Naive thymus-derived CD4-positive, alpha-beta T cell (primary cell): ENCODE data around the gene CREB5. TPM values are rescaled to one million over a fixed set of nuclear protein-coding genes. Genes with fewer than 3 reads are reported as not detected.

Source experiments
- ATAC-seq: fragments of 150-1000 bp; cut with Tn5 transposase; 2 replicates; pipeline ENCODE4 v1.10.0; 2021; ENCODE audit warnings: mild to moderate bottlenecking, moderate library complexity
- CTCF ChIA-PET: fragments of 350-600 bp; sonication (Branson Sonifier 250); formaldehyde crosslinking; loops from one replicate; lab custom pipeline; 2021; ENCODE audit warnings: antibody characterized with exemption; lab: Charles Lee
- POLR2A ChIA-PET: fragments of 350-600 bp; sonication (Branson Sonifier 250); formaldehyde crosslinking; loops from one replicate; lab custom pipeline; 2021; ENCODE audit warnings: antibody characterized with exemption, inconsistent platforms; lab: Charles Lee
- DNase-seq, 9 donors: peaks; one replicate each; pipeline versions ENCODE4 v3.0.0 to v3.0.0-alpha.2; 2020 to 2022; ENCODE audit warnings: mixed read lengths in 1 of 9
- H3K27ac ChIP-seq: one replicate; pipeline ENCODE4 v1.7.0; 2013; ENCODE audit warnings: mild to moderate bottlenecking, low read depth, low read length, moderate library complexity
- H3K27me3 ChIP-seq, 2 donors: one replicate each; pipeline ENCODE4 v1.7.0; 2013; ENCODE audit warnings: low read length in 2 of 2, mild to moderate bottlenecking in 2 of 2, moderate library complexity in 2 of 2; ENCODE audit not compliant: control insufficient read depth in 2 of 2, insufficient read depth in 2 of 2
- H3K36me3 ChIP-seq, 3 experiments: 1 replicate in 2 of 3; 2 replicates in 1 of 3; pipeline ENCODE4 v1.7.0; 2013; ENCODE audit warnings: low read length in 3 of 3, mild to moderate bottlenecking in 3 of 3, moderate library complexity in 1 of 3; ENCODE audit not compliant: insufficient read depth in 3 of 3, control insufficient read depth in 2 of 3
- H3K4me1 ChIP-seq, 2 donors: one replicate each; pipeline ENCODE4 v1.7.0; 2013; ENCODE audit warnings: low read length in 2 of 2, mild to moderate bottlenecking in 2 of 2, moderate library complexity in 1 of 2; ENCODE audit not compliant: control insufficient read depth in 2 of 2, insufficient read depth in 2 of 2
- H3K4me3 ChIP-seq: 2 replicates; pipeline ENCODE4 v1.7.0; 2013; ENCODE audit warnings: mild to moderate bottlenecking, low read length
- H3K9me3 ChIP-seq, 3 experiments: 1 replicate in 2 of 3; 2 replicates in 1 of 3; pipeline ENCODE4 v1.7.0; 2013; ENCODE audit warnings: low read length in 3 of 3; ENCODE audit not compliant: control insufficient read depth in 2 of 3
- H3K27ac Mint-ChIP-seq, 9 donors: one replicate each; pipeline ENCODE4 v1.8.0; 2020 to 2022; ENCODE audit warnings: mixed read lengths in 9 of 9, mild to moderate bottlenecking in 8 of 9, moderate library complexity in 5 of 9, inconsistent platforms in 2 of 9
- H3K27me3 Mint-ChIP-seq, 5 donors: one replicate each; pipeline ENCODE4 v1.8.0; 2021 to 2022; ENCODE audit warnings: mixed read lengths in 5 of 5, mild to moderate bottlenecking in 1 of 5
- H3K36me3 Mint-ChIP-seq, 5 donors: one replicate each; pipeline ENCODE4 v1.8.0; 2020 to 2022; ENCODE audit warnings: mixed read lengths in 5 of 5, mild to moderate bottlenecking in 3 of 5, inconsistent platforms in 1 of 5
- H3K4me1 Mint-ChIP-seq, 7 donors: one replicate each; pipeline ENCODE4 v1.8.0; 2020 to 2022; ENCODE audit warnings: mixed read lengths in 7 of 7, mild to moderate bottlenecking in 3 of 7, inconsistent platforms in 1 of 7
- H3K4me3 Mint-ChIP-seq, 10 donors: one replicate each; pipeline ENCODE4 v1.8.0; 2020 to 2022; ENCODE audit warnings: mild to moderate bottlenecking in 10 of 10, mixed read lengths in 10 of 10, moderate library complexity in 6 of 10, inconsistent platforms in 2 of 10
- H3K9me3 Mint-ChIP-seq, 11 donors: one replicate each; pipeline ENCODE4 v1.8.0; 2020 to 2022; ENCODE audit warnings: mixed read lengths in 11 of 11, mild to moderate bottlenecking in 4 of 11, inconsistent platforms in 1 of 11, moderate library complexity in 1 of 11
- intact Hi-C, 2 donors: fragments of 100-400 bp; cut with micrococcal nuclease; formaldehyde crosslinking; loops; one replicate each; pipeline ENCODE4 v1.15.1; 2023
- polyA plus RNA-seq, 2 donors: library from polyadenylated mRNA; unstranded; fragments of 300-500 nt; fragmentation: Illumina TruSeq; gene quantifications; one replicate each; pipeline ENCODE4 v1.2.3, GENCODE V29; 2021
- total RNA-seq, 6 experiments: library from RNA in 5 of 6; stranded (reverse) in 5 of 6; gene quantifications; 1 replicate in 5 of 6; 2 replicates in 1 of 6; pipeline ENCODE4 v1.2.3 and lab custom pipeline; 2021 to 2026

The CREB5 gene
- total and polyA plus RNA-seq, 7 experiments from 2014 or later: 0.22 to 18.4 (median 3.6) TPM; not detected in 4

- no peaks in the 10 kb centered on the region for H3K36me3 Mint-ChIP-seq
- Histone ChIP-seq H3K36me3 (no peaks in the 10 kb centered on the region), H3K4me1 (no peaks in the 10 kb centered on the region), H3K27me3 (no peaks in the 10 kb centered on the region), H3K27ac (no peak overlapping the region), H3K9me3 (no peaks in the 10 kb centered on the region), H3K4me3 (no peak overlapping the region)
- intact Hi-C loops: no loop called here
- H3K4me3 Mint-ChIP-seq: no peak overlapping the region
- DNase-seq: no peak
- ChIA-PET POLR2A (no interaction called here), CTCF (no interaction called here)
- ATAC-seq: no peak
- H3K9me3 Mint-ChIP-seq: peaks cover 0 to 1% (median 0%) of the 10 kb centered on the region in 11 donors
- H3K4me1 Mint-ChIP-seq: peaks cover 0 to 2% (median 0%) of the 10 kb centered on the region in 7 donors
- no peak overlapping the region for H3K27ac Mint-ChIP-seq
- peaks cover 21 to 49% (median 44%) of the 10 kb centered on the region in 5 donors for H3K27me3 Mint-ChIP-seq
Measured at GRCh38 chr7:28435152-28435551, 22.8 kb downstream of the CREB5 start.

- Mint-ChIP-seq H3K4me3 (no peak overlapping the region), H3K4me1 (peaks cover 0 to 2% (median 0%) of the 10 kb centered on the region in 7 donors), H3K27me3 (peaks cover 21 to 49% (median 43%) of the 10 kb centered on the region in 5 donors), H3K27ac (no peak overlapping the region), H3K36me3 (no peaks in the 10 kb centered on the region), H3K9me3 (peaks cover 0 to 1% (median 0%) of the 10 kb centered on the region in 11 donors)
- H3K36me3 ChIP-seq: no peaks in the 10 kb centered on the region
- DNase-seq (no peak), ATAC-seq (no peak)
- H3K4me1 ChIP-seq: no peaks in the 10 kb centered on the region
- ChIA-PET CTCF (no interaction called here), POLR2A (no interaction called here)
- intact Hi-C loops: no loop called here
- H3K27ac ChIP-seq: no peak overlapping the region
- no peak overlapping the region for H3K4me3 ChIP-seq
- H3K27me3 ChIP-seq: no peaks in the 10 kb centered on the region
- H3K9me3 ChIP-seq: no peaks in the 10 kb centered on the region
Measured at GRCh38 chr7:28435732-28436378, 23.5 kb downstream of the CREB5 start.

- no peak overlapping the region for H3K4me3 ChIP-seq
- Mint-ChIP-seq H3K27me3 (peaks cover 0 to 47% (median 43%) of the 10 kb centered on the region in 5 donors), H3K4me1 (no peaks in the 10 kb centered on the region), H3K27ac (no peak overlapping the region), H3K9me3 (peaks cover 0 to 3% (median 0%) of the 10 kb centered on the region in 11 donors), H3K36me3 (no peaks in the 10 kb centered on the region), H3K4me3 (no peak overlapping the region)
- no peaks in the 10 kb centered on the region for H3K9me3 ChIP-seq
- ATAC-seq: no peak
- H3K27me3 ChIP-seq: no peaks in the 10 kb centered on the region
- H3K4me1 ChIP-seq: no peaks in the 10 kb centered on the region
- intact Hi-C loops: no loop called here
- no peak for DNase-seq
- POLR2A ChIA-PET: no interaction called here
- H3K27ac ChIP-seq: no peak overlapping the region
- H3K36me3 ChIP-seq: no peaks in the 10 kb centered on the region
- CTCF ChIA-PET: no interaction called here
Measured at GRCh38 chr7:28440055-28440601, 27.8 kb downstream of the CREB5 start.

DNA sequence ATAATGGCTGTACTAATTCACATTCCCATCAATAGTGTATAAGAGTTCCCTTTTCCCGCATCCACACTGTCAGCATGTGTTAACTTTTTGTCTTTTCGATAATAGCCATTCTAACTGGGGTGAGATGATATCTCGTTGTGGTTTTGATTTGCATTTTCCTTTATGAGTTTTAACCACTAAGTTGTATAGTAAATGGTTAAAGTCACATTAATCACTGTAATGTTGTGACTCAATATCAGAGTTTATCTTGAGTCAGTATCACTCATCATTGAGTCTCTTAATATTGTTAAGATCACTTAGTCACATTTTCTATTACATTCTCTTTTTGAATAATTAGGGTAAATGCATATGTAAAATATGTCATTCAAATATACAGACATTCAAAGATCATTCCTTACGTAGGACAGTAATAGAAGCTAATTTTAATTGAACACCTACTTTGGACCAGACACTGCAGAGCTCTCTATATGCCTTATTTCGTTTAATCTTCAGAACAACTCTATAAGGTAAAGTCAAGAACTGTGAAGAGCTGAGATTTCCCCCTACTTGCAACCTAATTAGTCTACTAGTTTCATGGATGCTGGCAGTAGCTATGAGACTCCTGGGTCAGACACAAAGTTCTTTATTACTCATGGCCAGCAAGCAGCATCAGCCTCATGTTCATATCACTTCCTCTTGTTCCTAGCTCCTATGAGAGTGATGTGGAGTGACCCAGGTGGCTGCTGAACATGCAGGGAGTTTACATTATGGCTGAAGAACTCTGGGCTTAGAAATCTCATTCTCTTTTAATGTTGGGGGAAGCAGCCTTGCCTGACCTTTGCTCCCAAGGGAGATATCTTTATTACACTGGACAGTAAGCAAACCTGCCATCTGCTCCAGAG, 30.5 kb downstream of the CREB5 start:
- H3K27me3 Mint-ChIP-seq: peaks cover 0 to 34% (median 27%) of the 10 kb centered on the region in 5 donors
- intact Hi-C loops: no loop called here

DNA sequence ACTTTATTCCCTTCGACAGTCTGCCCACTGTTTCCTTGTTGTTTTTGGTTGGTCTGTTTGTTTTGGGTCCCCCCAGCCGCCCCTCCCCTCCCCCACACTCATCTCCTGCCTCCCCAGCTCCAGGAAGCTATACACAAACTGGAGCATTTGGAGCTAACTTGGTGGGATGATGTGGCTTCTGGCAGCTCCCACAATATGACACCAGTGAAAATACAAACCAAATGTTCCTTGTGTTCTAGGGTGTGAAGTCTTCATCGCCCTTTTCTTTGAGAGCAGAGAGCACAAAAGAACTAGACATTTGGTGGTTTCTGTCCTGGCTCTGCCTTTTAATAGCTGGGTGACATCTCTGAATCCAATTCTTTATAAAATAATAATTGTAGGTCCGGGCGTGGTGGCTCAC, 33.8 kb downstream of the CREB5 start:
- no peaks in the 10 kb centered on the region for H3K4me1 Mint-ChIP-seq
- intact Hi-C loops: no loop called here
- peaks cover 0 to 33% (median 10%) of the 10 kb centered on the region in 5 donors for H3K27me3 Mint-ChIP-seq
- peaks cover 0 to 3% (median 0%) of the 10 kb centered on the region in 11 donors for H3K9me3 Mint-ChIP-seq
- CTCF ChIA-PET: no interaction called here
- no peaks in the 10 kb centered on the region for H3K36me3 Mint-ChIP-seq
- no peaks in the 10 kb centered on the region for H3K27me3 ChIP-seq
- no peak overlapping the region for H3K27ac ChIP-seq
- H3K9me3 ChIP-seq: no peaks in the 10 kb centered on the region
- no peaks in the 10 kb centered on the region for H3K36me3 ChIP-seq
- H3K27ac Mint-ChIP-seq: no peak overlapping the region
- no peaks in the 10 kb centered on the region for H3K4me1 ChIP-seq
- POLR2A ChIA-PET: no interaction called here
- no peak overlapping the region for H3K4me3 Mint-ChIP-seq
- ATAC-seq (no peak), DNase-seq (no peak)
- H3K4me3 ChIP-seq: no peak overlapping the region

More for the DNA sequence above, 30.5 kb downstream of the CREB5 start:
- Mint-ChIP-seq H3K4me3 (no peak overlapping the region), H3K27ac (no peak overlapping the region), H3K9me3 (peaks cover 0 to 3% (median 0%) of the 10 kb centered on the region in 11 donors), H3K4me1 (no peaks in the 10 kb centered on the region), H3K36me3 (no peaks in the 10 kb centered on the region)
- ATAC-seq (no peak), DNase-seq (no peak)
- ChIA-PET POLR2A (no interaction called here), CTCF (no interaction called here)
- Histone ChIP-seq H3K9me3 (no peaks in the 10 kb centered on the region), H3K4me3 (no peak overlapping the region), H3K27me3 (no peaks in the 10 kb centered on the region), H3K4me1 (no peaks in the 10 kb centered on the region), H3K36me3 (no peaks in the 10 kb centered on the region), H3K27ac (no peak overlapping the region)

DNA sequence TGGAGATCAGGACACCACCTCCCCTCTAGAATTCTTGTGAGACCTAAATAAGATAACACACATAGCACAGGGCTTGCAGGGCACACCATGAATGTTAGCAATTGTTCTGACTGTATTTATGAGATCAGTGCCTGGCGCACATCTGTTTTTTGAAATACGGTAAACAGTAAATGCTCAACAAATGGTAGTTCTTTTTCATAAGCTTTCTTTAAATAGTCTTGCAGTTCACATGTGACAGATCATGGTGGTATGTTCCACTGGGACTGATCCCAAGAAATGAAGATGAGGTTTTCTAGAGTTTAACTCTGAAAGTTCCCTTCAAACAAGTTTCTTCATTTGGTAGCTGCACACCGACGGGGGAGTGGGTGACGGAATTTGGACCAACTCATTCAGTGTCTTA, 34.8 kb downstream of the CREB5 start:
- CTCF ChIA-PET: no interaction called here
- ATAC-seq: no peak
- H3K27me3 Mint-ChIP-seq: peaks cover 0 to 31% (median 8%) of the 10 kb centered on the region in 5 donors

More for the DNA sequence above, 34.8 kb downstream of the CREB5 start:
- no peak for DNase-seq
- Mint-ChIP-seq H3K4me1 (no peaks in the 10 kb centered on the region), H3K36me3 (no peaks in the 10 kb centered on the region), H3K27ac (no peak overlapping the region), H3K4me3 (no peak overlapping the region), H3K9me3 (peaks cover 0 to under 1% (median 0%) of the 10 kb centered on the region in 11 donors)
- H3K27me3 ChIP-seq: no peaks in the 10 kb centered on the region
- intact Hi-C loops: no loop called here
- no peaks in the 10 kb centered on the region for H3K9me3 ChIP-seq
- POLR2A ChIA-PET: no interaction called here
- H3K4me3 ChIP-seq: no peak overlapping the region
- H3K4me1 ChIP-seq: no peaks in the 10 kb centered on the region
- H3K36me3 ChIP-seq: no peaks in the 10 kb centered on the region
- no peak overlapping the region for H3K27ac ChIP-seq
